HepG2 (cell line): Measurements from ENCODE around the gene VWCE. TPM values are rescaled to one million over a fixed set of nuclear protein-coding genes. Genes with fewer than 3 reads are reported as not detected.

Source experiments
- FOXO1 ChIP-seq: sonication (generic); formaldehyde crosslinking; IDR thresholded peaks from 2 replicates; pipeline ENCODE4 v1.4.0; 2020; ENCODE audit warnings: missing genetic modification reagents
- KLF12 ChIP-seq: sonication (generic); formaldehyde crosslinking; IDR thresholded peaks from 2 replicates; pipeline ENCODE4 v1.4.0; 2020; ENCODE audit warnings: missing genetic modification reagents, borderline replicate concordance
- NFRKB ChIP-seq: fragments of 450-650 bp; IDR thresholded peaks from 2 replicates; pipeline ENCODE4 v1.6.1; 2017
- NR2F1 ChIP-seq, 2 experiments: fragments of 450-650 bp in 1 of 2; formaldehyde crosslinking in 1 of 2; IDR thresholded peaks; 2 replicates each; pipeline versions ENCODE4 v1.5.0 to v1.6.1; 2016 to 2020; ENCODE audit warnings: mild to moderate bottlenecking in 1 of 2, missing compliant biosample characterization in 1 of 2, missing genetic modification reagents in 1 of 2, moderate library complexity in 1 of 2
- PHF8 ChIP-seq: sonication (generic); formaldehyde crosslinking; IDR thresholded peaks from 2 replicates; pipeline ENCODE4 v1.5.0; 2020; ENCODE audit warnings: missing genetic modification reagents
- SRSF9 ChIP-seq: fragments of 200-400 bp; formaldehyde crosslinking; IDR thresholded peaks from 2 replicates; pipeline ENCODE4 v1.6.1; 2018; ENCODE audit warnings: borderline replicate concordance, mild to moderate bottlenecking, low read depth, low read length; ENCODE audit not compliant: insufficient read depth, poor library complexity, severe bottlenecking
- STAG1 ChIP-seq: sonication (generic); formaldehyde crosslinking; IDR thresholded peaks from 2 replicates; pipeline ENCODE4 v1.4.0; 2020; ENCODE audit warnings: missing genetic modification reagents
- TEAD2 ChIP-seq: sonication (generic); formaldehyde crosslinking; IDR thresholded peaks from 2 replicates; pipeline ENCODE4 v1.9.0; 2021; ENCODE audit warnings: missing genetic modification reagents
- THAP11 ChIP-seq: IDR thresholded peaks from 2 replicates; pipeline ENCODE4 v1.6.1; 2016; ENCODE audit warnings: missing biosample characterization, missing genetic modification reagents
- ZNF124 ChIP-seq: sonication (generic); formaldehyde crosslinking; IDR thresholded peaks from 2 replicates; pipeline ENCODE4 v1.4.0; 2020; ENCODE audit warnings: missing genetic modification reagents
- ZNF207 ChIP-seq: fragments of 450-650 bp; IDR thresholded peaks from 2 replicates; pipeline ENCODE4 v1.6.1; 2016; ENCODE audit warnings: antibody characterized with exemption, borderline replicate concordance
- ZNF251 ChIP-seq: sonication (generic); formaldehyde crosslinking; IDR thresholded peaks from 2 replicates; pipeline ENCODE4 v1.9.0; 2021; ENCODE audit warnings: mild to moderate bottlenecking, missing genetic modification reagents
- ZNF264 ChIP-seq: sonication (generic); formaldehyde crosslinking; IDR thresholded peaks from 2 replicates; pipeline ENCODE4 v1.4.0; 2020; ENCODE audit warnings: missing genetic modification reagents
- ZNF562 ChIP-seq: sonication (generic); formaldehyde crosslinking; IDR thresholded peaks from 2 replicates; pipeline ENCODE4 v1.8.0; 2022; ENCODE audit warnings: missing genetic modification reagents, borderline replicate concordance
- ZNF724P ChIP-seq: sonication (generic); formaldehyde crosslinking; IDR thresholded peaks from 2 replicates; pipeline ENCODE4 v1.8.0; 2022; ENCODE audit warnings: missing genetic modification reagents, borderline replicate concordance
- ZNF746 ChIP-seq: sonication (generic); formaldehyde crosslinking; IDR thresholded peaks from 2 replicates; pipeline ENCODE4 v1.8.0; 2022; ENCODE audit warnings: mild to moderate bottlenecking, missing genetic modification reagents
- ZNF781 ChIP-seq: sonication (generic); formaldehyde crosslinking; IDR thresholded peaks from 2 replicates; pipeline ENCODE4 v1.5.1; 2020; ENCODE audit warnings: borderline replicate concordance, mild to moderate bottlenecking, missing genetic modification reagents; ENCODE audit errors: not compliant biosample characterization
- polyA plus RNA-seq, 8 experiments: library from polyadenylated mRNA; depleted of rRNA in 3 of 8; stranded (reverse) in 7 of 8; unstranded in 1 of 8; fragments of >200 nt; fragmentation: Illumina TruSeq in 4 of 8; extraction: Trizol in 4 of 8; gene quantifications; 2 replicates each; pipeline versions ENCODE4 v1.2.1 to v1.2.3, GENCODE V29; 2011 to 2016; ENCODE audit warnings: low read depth in 4 of 8, missing spikeins in 1 of 8, mixed read lengths in 1 of 8; ENCODE audit not compliant: insufficient read depth in 1 of 8
- total RNA-seq, 5 experiments: library from RNA; depleted of rRNA; stranded (reverse); fragments of >200 nt; fragmentation: Illumina TruSeq; extraction: Trizol; gene quantifications; 2 replicates each; pipeline ENCODE4 v1.2.3, GENCODE V29; 2016; ENCODE audit warnings: low read depth in 1 of 5
- TF ChIP-seq, protein P1 (sequence below): sonication (generic); formaldehyde crosslinking; IDR thresholded peaks from 2 replicates; pipeline ENCODE4 v1.4.0; 2020; ENCODE audit warnings: mild to moderate bottlenecking, missing genetic modification reagents
- TF ChIP-seq, protein P2 (sequence below): sonication (generic); formaldehyde crosslinking; conservative IDR thresholded peaks from 2 replicates; pipeline ENCODE4 v1.4.0; 2020; ENCODE audit warnings: missing genetic modification reagents
- TF ChIP-seq, protein P3 (sequence below): IDR thresholded peaks from 2 replicates; pipeline ENCODE4 v1.6.1; 2016; ENCODE audit warnings: mild to moderate bottlenecking
- TF ChIP-seq, protein P4 (sequence below): IDR thresholded peaks from 2 replicates; pipeline ENCODE4 v1.6.1; 2012; ENCODE audit warnings: low read length, improper control_type of control experiment

VWCE gene
- total and polyA plus RNA-seq, 2 of the 13 experiments (the other 11 are each of a cell fraction or from before 2014, with no cell fraction given): 27.6 to 58.3 TPM

GRCh38 chr11:61336171-61336935 lies 41.2 kb upstream of the VWCE start (continued):
- TF ChIP-seq, protein P1, sequence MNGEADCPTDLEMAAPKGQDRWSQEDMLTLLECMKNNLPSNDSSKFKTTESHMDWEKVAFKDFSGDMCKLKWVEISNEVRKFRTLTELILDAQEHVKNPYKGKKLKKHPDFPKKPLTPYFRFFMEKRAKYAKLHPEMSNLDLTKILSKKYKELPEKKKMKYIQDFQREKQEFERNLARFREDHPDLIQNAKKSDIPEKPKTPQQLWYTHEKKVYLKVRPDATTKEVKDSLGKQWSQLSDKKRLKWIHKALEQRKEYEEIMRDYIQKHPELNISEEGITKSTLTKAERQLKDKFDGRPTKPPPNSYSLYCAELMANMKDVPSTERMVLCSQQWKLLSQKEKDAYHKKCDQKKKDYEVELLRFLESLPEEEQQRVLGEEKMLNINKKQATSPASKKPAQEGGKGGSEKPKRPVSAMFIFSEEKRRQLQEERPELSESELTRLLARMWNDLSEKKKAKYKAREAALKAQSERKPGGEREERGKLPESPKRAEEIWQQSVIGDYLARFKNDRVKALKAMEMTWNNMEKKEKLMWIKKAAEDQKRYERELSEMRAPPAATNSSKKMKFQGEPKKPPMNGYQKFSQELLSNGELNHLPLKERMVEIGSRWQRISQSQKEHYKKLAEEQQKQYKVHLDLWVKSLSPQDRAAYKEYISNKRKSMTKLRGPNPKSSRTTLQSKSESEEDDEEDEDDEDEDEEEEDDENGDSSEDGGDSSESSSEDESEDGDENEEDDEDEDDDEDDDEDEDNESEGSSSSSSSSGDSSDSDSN (CRISPR knock-in tag): no peak
- no peak for TF ChIP-seq KLF12
- TF ChIP-seq THAP11 (CRISPR knock-in tag): peak; percentile 77
- TF ChIP-seq, protein P2, sequence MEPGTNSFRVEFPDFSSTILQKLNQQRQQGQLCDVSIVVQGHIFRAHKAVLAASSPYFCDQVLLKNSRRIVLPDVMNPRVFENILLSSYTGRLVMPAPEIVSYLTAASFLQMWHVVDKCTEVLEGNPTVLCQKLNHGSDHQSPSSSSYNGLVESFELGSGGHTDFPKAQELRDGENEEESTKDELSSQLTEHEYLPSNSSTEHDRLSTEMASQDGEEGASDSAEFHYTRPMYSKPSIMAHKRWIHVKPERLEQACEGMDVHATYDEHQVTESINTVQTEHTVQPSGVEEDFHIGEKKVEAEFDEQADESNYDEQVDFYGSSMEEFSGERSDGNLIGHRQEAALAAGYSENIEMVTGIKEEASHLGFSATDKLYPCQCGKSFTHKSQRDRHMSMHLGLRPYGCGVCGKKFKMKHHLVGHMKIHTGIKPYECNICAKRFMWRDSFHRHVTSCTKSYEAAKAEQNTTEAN: no peak
- no peak for TF ChIP-seq ZNF207
- TF ChIP-seq ZNF724P (CRISPR knock-in tag): no peak
- no peak for TF ChIP-seq NR2F1 (CRISPR knock-in tag; IDR thresholded peaks at IDR 0.05)
- no peak for TF ChIP-seq ZNF562 (CRISPR knock-in tag)
- TF ChIP-seq, protein P3, sequence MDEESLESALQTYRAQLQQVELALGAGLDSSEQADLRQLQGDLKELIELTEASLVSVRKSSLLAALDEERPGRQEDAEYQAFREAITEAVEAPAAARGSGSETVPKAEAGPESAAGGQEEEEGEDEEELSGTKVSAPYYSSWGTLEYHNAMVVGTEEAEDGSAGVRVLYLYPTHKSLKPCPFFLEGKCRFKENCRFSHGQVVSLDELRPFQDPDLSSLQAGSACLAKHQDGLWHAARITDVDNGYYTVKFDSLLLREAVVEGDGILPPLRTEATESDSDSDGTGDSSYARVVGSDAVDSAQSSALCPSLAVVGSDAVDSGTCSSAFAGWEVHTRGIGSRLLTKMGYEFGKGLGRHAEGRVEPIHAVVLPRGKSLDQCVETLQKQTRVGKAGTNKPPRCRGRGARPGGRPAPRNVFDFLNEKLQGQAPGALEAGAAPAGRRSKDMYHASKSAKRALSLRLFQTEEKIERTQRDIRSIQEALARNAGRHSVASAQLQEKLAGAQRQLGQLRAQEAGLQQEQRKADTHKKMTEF: peak; percentile 62; the same call in 1 of the 2 replicates
- TF ChIP-seq TEAD2 (CRISPR knock-in tag): no peak
- no peak for TF ChIP-seq ZNF251 (CRISPR knock-in tag)
- peak; percentile 87 for TF ChIP-seq STAG1 (CRISPR knock-in tag)
- TF ChIP-seq FOXO1: no peak
- no peak for TF ChIP-seq SRSF9
- no peak for TF ChIP-seq ZNF746 (CRISPR knock-in tag)
- TF ChIP-seq ZNF124: peak; percentile 38; the same call in 1 of the 2 replicates
- 0 out of 2 replicates have a peak, but pooled peaks have one; percentile 17 for TF ChIP-seq PHF8 (CRISPR knock-in tag)
- TF ChIP-seq ZNF264: no peak
- TF ChIP-seq ZNF781 (CRISPR knock-in tag): no peak
- TF ChIP-seq, protein P4, sequence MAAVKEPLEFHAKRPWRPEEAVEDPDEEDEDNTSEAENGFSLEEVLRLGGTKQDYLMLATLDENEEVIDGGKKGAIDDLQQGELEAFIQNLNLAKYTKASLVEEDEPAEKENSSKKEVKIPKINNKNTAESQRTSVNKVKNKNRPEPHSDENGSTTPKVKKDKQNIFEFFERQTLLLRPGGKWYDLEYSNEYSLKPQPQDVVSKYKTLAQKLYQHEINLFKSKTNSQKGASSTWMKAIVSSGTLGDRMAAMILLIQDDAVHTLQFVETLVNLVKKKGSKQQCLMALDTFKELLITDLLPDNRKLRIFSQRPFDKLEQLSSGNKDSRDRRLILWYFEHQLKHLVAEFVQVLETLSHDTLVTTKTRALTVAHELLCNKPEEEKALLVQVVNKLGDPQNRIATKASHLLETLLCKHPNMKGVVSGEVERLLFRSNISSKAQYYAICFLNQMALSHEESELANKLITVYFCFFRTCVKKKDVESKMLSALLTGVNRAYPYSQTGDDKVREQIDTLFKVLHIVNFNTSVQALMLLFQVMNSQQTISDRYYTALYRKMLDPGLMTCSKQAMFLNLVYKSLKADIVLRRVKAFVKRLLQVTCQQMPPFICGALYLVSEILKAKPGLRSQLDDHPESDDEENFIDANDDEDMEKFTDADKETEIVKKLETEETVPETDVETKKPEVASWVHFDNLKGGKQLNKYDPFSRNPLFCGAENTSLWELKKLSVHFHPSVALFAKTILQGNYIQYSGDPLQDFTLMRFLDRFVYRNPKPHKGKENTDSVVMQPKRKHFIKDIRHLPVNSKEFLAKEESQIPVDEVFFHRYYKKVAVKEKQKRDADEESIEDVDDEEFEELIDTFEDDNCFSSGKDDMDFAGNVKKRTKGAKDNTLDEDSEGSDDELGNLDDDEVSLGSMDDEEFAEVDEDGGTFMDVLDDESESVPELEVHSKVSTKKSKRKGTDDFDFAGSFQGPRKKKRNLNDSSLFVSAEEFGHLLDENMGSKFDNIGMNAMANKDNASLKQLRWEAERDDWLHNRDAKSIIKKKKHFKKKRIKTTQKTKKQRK: no peak
- TF ChIP-seq NFRKB: no peak
